ENCODE measurements around the gene COL4A1.

GRCh38 chr13:110212529-110212928 is 94.4 kb downstream of the COL4A1 start:
- TF ChIP-seq, protein P1, sequence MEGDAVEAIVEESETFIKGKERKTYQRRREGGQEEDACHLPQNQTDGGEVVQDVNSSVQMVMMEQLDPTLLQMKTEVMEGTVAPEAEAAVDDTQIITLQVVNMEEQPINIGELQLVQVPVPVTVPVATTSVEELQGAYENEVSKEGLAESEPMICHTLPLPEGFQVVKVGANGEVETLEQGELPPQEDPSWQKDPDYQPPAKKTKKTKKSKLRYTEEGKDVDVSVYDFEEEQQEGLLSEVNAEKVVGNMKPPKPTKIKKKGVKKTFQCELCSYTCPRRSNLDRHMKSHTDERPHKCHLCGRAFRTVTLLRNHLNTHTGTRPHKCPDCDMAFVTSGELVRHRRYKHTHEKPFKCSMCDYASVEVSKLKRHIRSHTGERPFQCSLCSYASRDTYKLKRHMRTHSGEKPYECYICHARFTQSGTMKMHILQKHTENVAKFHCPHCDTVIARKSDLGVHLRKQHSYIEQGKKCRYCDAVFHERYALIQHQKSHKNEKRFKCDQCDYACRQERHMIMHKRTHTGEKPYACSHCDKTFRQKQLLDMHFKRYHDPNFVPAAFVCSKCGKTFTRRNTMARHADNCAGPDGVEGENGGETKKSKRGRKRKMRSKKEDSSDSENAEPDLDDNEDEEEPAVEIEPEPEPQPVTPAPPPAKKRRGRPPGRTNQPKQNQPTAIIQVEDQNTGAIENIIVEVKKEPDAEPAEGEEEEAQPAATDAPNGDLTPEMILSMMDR (IDR thresholded peaks at IDR 0.05) = no peak
- TF ChIP-seq POLR2A (IDR thresholded peaks at IDR 0.05) = no peak
- TF ChIP-seq POLR2AphosphoS5 (IDR thresholded peaks at IDR 0.05) = no peak
